HepG2 (cell line): ENCODE measurements around the gene EEFSEC. TPM values are rescaled to one million over a fixed set of nuclear protein-coding genes. Genes with fewer than 3 reads are reported as not detected.

Experiments used
- NFAT5 ChIP-seq: sonication (generic); formaldehyde crosslinking; IDR thresholded peaks from 2 replicates; pipeline ENCODE4 v1.4.0; 2020; ENCODE audit warnings: missing genetic modification reagents
- NR1H2 ChIP-seq: sonication (generic); formaldehyde crosslinking; IDR thresholded peaks from 2 replicates; pipeline ENCODE4 v1.8.1; 2022; ENCODE audit warnings: low read depth, missing genetic modification reagents, borderline replicate concordance
- ZBED4 ChIP-seq: sonication (generic); formaldehyde crosslinking; IDR thresholded peaks from 2 replicates; pipeline ENCODE4 v1.4.0; 2020; ENCODE audit warnings: missing genetic modification reagents, borderline replicate concordance
- ZNF34 ChIP-seq: sonication (generic); formaldehyde crosslinking; IDR thresholded peaks from 2 replicates; pipeline ENCODE4 v1.4.0; 2020; ENCODE audit warnings: mild to moderate bottlenecking, missing genetic modification reagents, borderline replicate concordance
- polyA plus RNA-seq, 8 experiments: library from polyadenylated mRNA; depleted of rRNA in 3 of 8; stranded (reverse) in 7 of 8; unstranded in 1 of 8; fragments of >200 nt; fragmentation: Illumina TruSeq in 4 of 8; extraction: Trizol in 4 of 8; gene quantifications; 2 replicates each; pipeline versions ENCODE4 v1.2.1 to v1.2.3, GENCODE V29; 2011 to 2016; ENCODE audit warnings: low read depth in 4 of 8, missing spikeins in 1 of 8, mixed read lengths in 1 of 8; ENCODE audit not compliant: insufficient read depth in 1 of 8
- total RNA-seq, 5 experiments: library from RNA; depleted of rRNA; stranded (reverse); fragments of >200 nt; fragmentation: Illumina TruSeq; extraction: Trizol; gene quantifications; 2 replicates each; pipeline ENCODE4 v1.2.3, GENCODE V29; 2016; ENCODE audit warnings: low read depth in 1 of 5

Gene EEFSEC
- total and polyA plus RNA-seq, 2 of the 13 experiments (the other 11 are each of a cell fraction or from before 2014, with no cell fraction given): 6.4 to 24.2 TPM

GRCh38 chr3:128338536-128339330 lies 185.5 kb downstream of the EEFSEC start (continued):
- TF ChIP-seq ZBED4 (CRISPR knock-in tag) (no peak), NFAT5 (no peak), NR1H2 (CRISPR knock-in tag) (no peak), ZNF34 (no peak)
